Aorta (tissue), 5 donors: ENCODE data around the gene FHIT. TPM values are rescaled to one million over a fixed set of nuclear protein-coding genes. Genes with fewer than 3 reads are reported as not detected.

Source experiments
- ATAC-seq: fragments of 200-7000 bp; cut with Tn5 transposase; one replicate; pipeline ENCODE4 v1.9.1; 2022; ENCODE audit warnings: moderate library complexity; ENCODE audit not compliant: low FRiP score
- DNase-seq, 2 donors: peaks; one replicate each; pipeline ENCODE4 v3.0.0-alpha.2; 2020
- H3K27ac ChIP-seq, 2 donors: one replicate each; pipeline ENCODE4 v1.5.1; 2013; ENCODE audit warnings: low read length in 2 of 2, mild to moderate bottlenecking in 2 of 2, moderate library complexity in 2 of 2, control low read depth in 1 of 2, inconsistent platforms in 1 of 2, low read depth in 1 of 2
- H3K27me3 ChIP-seq, 2 donors: one replicate each; pipeline ENCODE4 v1.6.1; 2013; ENCODE audit warnings: control low read depth in 1 of 2, low read length in 1 of 2, mild to moderate bottlenecking in 1 of 2, moderate library complexity in 1 of 2; ENCODE audit not compliant: insufficient read depth in 2 of 2, control insufficient read depth in 1 of 2
- H3K36me3 ChIP-seq, 2 donors: one replicate each; pipeline ENCODE4 v1.6.1; 2013; ENCODE audit warnings: control low read depth in 1 of 2, low read length in 1 of 2, mild to moderate bottlenecking in 1 of 2; ENCODE audit not compliant: insufficient read depth in 2 of 2, control insufficient read depth in 1 of 2
- H3K4me1 ChIP-seq, 2 donors: one replicate each; pipeline ENCODE4 v1.6.1; 2013; ENCODE audit warnings: low read length in 2 of 2, control low read depth in 1 of 2, mild to moderate bottlenecking in 1 of 2, moderate library complexity in 1 of 2; ENCODE audit not compliant: insufficient read depth in 2 of 2, control insufficient read depth in 1 of 2
- H3K4me3 ChIP-seq, 2 donors: one replicate each; pipeline ENCODE4 v1.5.1; 2013; ENCODE audit warnings: low read length in 2 of 2, control low read depth in 1 of 2, mild to moderate bottlenecking in 1 of 2
- H3K9me3 ChIP-seq: one replicate; pipeline ENCODE4 v1.6.1; 2013; ENCODE audit warnings: mild to moderate bottlenecking, low read length; ENCODE audit not compliant: control insufficient read depth
- WGBS, 2 donors: extraction: QIAGEN DNeasy Blood & Tissue Kit; methylation state at CpG; one replicate each; pipeline ENCODE4 v1.1.7; 2013; 5-methylcytosine and 5-hydroxymethylcytosine counted together
- intact Hi-C, 2 donors: fragments of 100-400 bp; cut with DNase I; formaldehyde crosslinking; loops; one replicate each; pipeline versions ENCODE4 v1.14.2 to v1.15.0; 2022
- polyA plus RNA-seq, 2 donors: library from polyadenylated mRNA; stranded (reverse); fragments of 200-250 nt; gene quantifications; one replicate each; pipeline ENCODE4 v1.2.3, GENCODE V29; 2013
- total RNA-seq, 2 donors: library from RNA; stranded (reverse); fragmentation: NEBNext Ultra II Directional; extraction: Animal tissue kit (Norgen Biotek cat#: 25700); gene quantifications; one replicate each; pipeline ENCODE4 v1.2.1, GENCODE V29; 2021
- donor health status: healthy with polysubstance abuse.
- donor health status: Bipolar disorder and iron deficiency.
- donor health status: DM: no; HTN: no; CAD: no.
- donor health status: DM: no; HTN: no; CAD: no.
- donor health status: DM: yes; HTN: yes; CAD: no.

FHIT gene
- total and polyA plus RNA-seq, 4 donors = 1.1 to 9.2 (median 3.0) TPM

DNA sequence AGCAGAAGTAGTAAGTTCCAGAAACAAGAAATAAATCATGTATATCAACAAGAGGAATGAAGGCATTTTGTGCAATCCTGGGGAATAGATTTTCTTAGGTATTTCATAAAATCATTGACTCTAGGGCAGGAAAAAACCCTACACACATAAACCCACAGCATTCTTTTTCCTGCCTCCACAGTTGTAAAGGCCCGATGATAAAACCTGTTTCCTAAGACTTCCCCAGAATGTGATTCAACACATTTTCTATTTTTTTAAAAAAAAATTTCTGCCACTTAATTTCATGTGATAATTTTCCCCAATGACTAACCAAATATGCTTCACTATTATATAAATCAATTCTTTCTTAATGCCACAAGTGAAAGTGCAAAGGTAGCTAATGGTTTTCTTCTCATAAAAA, 407.0 kb downstream of the FHIT start:
- ATAC-seq = no peak
- intact Hi-C loops = no loop called here
- DNase-seq = no peak
- WGBS, 2 donors = 85 to 93% methylated on average over 1 of the region's 1 CpG
- no peak overlapping the region for H3K27ac ChIP-seq
- H3K4me3 ChIP-seq = no peak overlapping the region
- no peaks in the 10 kb centered on the region for H3K4me1 ChIP-seq
- no peaks in the 10 kb centered on the region for H3K27me3 ChIP-seq
- no peaks in the 10 kb centered on the region for H3K36me3 ChIP-seq
- H3K9me3 ChIP-seq = no peaks in the 10 kb centered on the region

GRCh38 chr3:60841355-60841754, 409.9 kb downstream of the FHIT start:
- Histone ChIP-seq H3K9me3 (no peaks in the 10 kb centered on the region), H3K27me3 (no peaks in the 10 kb centered on the region), H3K4me1 (no peaks in the 10 kb centered on the region), H3K36me3 (no peaks in the 10 kb centered on the region), H3K27ac (no peak overlapping the region), H3K4me3 (no peak overlapping the region)
- ATAC-seq = no peak
- DNase-seq = no peak
- 79 to 81% methylated on average over 2 of the region's 2 CpGs for WGBS, 2 donors
- intact Hi-C loops = no loop called here

DNA sequence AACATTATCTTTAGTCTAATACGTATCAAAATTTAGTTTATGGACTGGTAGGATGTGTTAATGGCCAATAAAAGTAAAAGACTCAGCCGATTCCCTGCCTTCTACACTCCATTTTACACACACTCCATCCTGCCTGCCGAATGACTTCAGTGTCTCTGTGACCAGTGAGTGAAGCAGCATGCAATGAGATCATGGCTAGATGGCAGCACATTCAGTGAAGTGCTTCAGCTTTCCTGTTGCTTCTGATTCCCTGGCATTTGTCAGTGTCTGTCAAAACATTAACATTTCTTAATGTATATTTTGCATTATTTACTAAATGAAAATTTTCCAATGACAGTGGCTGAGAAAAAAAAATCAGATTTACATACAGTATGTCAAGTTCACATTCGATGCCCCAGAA, 412.0 kb downstream of the FHIT start:
- Histone ChIP-seq H3K36me3 (no peaks in the 10 kb centered on the region), H3K9me3 (no peaks in the 10 kb centered on the region), H3K27me3 (no peaks in the 10 kb centered on the region), H3K4me1 (no peaks in the 10 kb centered on the region), H3K4me3 (no peak overlapping the region), H3K27ac (no peak overlapping the region)
- WGBS, 2 donors = 46 to 51% methylated on average over 4 of the region's 4 CpGs
- DNase-seq = no peak
- intact Hi-C loops = no loop called here
- no peak for ATAC-seq

GRCh38 chr3:60835796-60836195, 415.5 kb downstream of the FHIT start:
- H3K9me3 ChIP-seq = no peaks in the 10 kb centered on the region
- H3K27me3 ChIP-seq = no peaks in the 10 kb centered on the region
- H3K4me3 ChIP-seq = no peak overlapping the region
- intact Hi-C loops = no loop called here
- DNase-seq (no peak), ATAC-seq (no peak)
- H3K4me1 ChIP-seq = no peaks in the 10 kb centered on the region
- WGBS, 2 donors = 95 to 96% methylated on average over 5 of the region's 5 CpGs
- no peak overlapping the region for H3K27ac ChIP-seq
- H3K36me3 ChIP-seq = no peaks in the 10 kb centered on the region

GRCh38 chr3:60829058-60829457, 422.2 kb downstream of the FHIT start:
- WGBS, 2 donors = 89 to 99% methylated on average over 1 of the region's 1 CpG
- Histone ChIP-seq H3K4me3 (no peak overlapping the region), H3K9me3 (no peaks in the 10 kb centered on the region), H3K27ac (no peak overlapping the region), H3K36me3 (no peaks in the 10 kb centered on the region), H3K4me1 (no peaks in the 10 kb centered on the region), H3K27me3 (no peaks in the 10 kb centered on the region)
- no peak for DNase-seq
- intact Hi-C loops = no loop called here
- ATAC-seq = no peak

GRCh38 chr3:60827666-60828065, 423.6 kb downstream of the FHIT start:
- H3K9me3 ChIP-seq = no peaks in the 10 kb centered on the region
- H3K4me3 ChIP-seq = no peak overlapping the region
- H3K27me3 ChIP-seq = no peaks in the 10 kb centered on the region
- no peak for ATAC-seq
- DNase-seq = no peak
- H3K4me1 ChIP-seq = no peaks in the 10 kb centered on the region
- WGBS, 2 donors = 77 to 88% methylated on average over 1 of the region's 1 CpG
- no peak overlapping the region for H3K27ac ChIP-seq
- H3K36me3 ChIP-seq = no peaks in the 10 kb centered on the region
- intact Hi-C loops = no loop called here

GRCh38 chr3:60826511-60826910, 424.7 kb downstream of the FHIT start:
- intact Hi-C loops = no loop called here
- no peak overlapping the region for H3K4me3 ChIP-seq
- no peak overlapping the region for H3K27ac ChIP-seq
- 84 to 85% methylated on average over 6 of the region's 6 CpGs for WGBS, 2 donors
- no peaks in the 10 kb centered on the region for H3K36me3 ChIP-seq
- no peaks in the 10 kb centered on the region for H3K9me3 ChIP-seq
- no peaks in the 10 kb centered on the region for H3K27me3 ChIP-seq
- no peak for ATAC-seq
- no peak for DNase-seq
- H3K4me1 ChIP-seq = no peaks in the 10 kb centered on the region

GRCh38 chr3:60812502-60812901, 438.8 kb downstream of the FHIT start:
- ATAC-seq (no peak), DNase-seq (no peak)
- no peak overlapping the region for H3K27ac ChIP-seq
- no peaks in the 10 kb centered on the region for H3K36me3 ChIP-seq
- 57 to 61% methylated on average over 2 of the region's 2 CpGs for WGBS, 2 donors
- H3K4me3 ChIP-seq = no peak overlapping the region
- no peaks in the 10 kb centered on the region for H3K27me3 ChIP-seq
- no peaks in the 10 kb centered on the region for H3K9me3 ChIP-seq
- intact Hi-C loops = no loop called here
- H3K4me1 ChIP-seq = no peaks in the 10 kb centered on the region

- Histone ChIP-seq H3K27me3 (no peaks in the 10 kb centered on the region), H3K27ac (no peak overlapping the region), H3K9me3 (no peaks in the 10 kb centered on the region), H3K36me3 (no peaks in the 10 kb centered on the region), H3K4me1 (no peaks in the 10 kb centered on the region), H3K4me3 (no peak overlapping the region)
- intact Hi-C loops = no loop called here
- ATAC-seq = no peak
- 71% methylated on average over 4 of the region's 4 CpGs for WGBS, 2 donors
- DNase-seq = no peak
These were observed 440.4 kb downstream of the FHIT start for GRCh38 chr3:60810881-60811280.
